GM21447 (cell line): ENCODE data around the gene CDCP1.
"Not testable (repeated sequence)": the region's sequence is repeated elsewhere in the genome, so short reads cannot be mapped to it uniquely, and the experiment has no call there.

Experiments used
- ATAC-seq: cut with Tn5 transposase; IDR thresholded peaks from one replicate; pipeline ENCODE4 v1.9.1; 2021; ENCODE audit not compliant: unreplicated experiment

Gene CDCP1

GRCh38 chr3:45173776-45174175 lies 27.6 kb upstream of the CDCP1 start:
- no peak for ATAC-seq

- no peak for ATAC-seq
Observed at GRCh38 chr3:45171283-45171682, 25.1 kb upstream of the CDCP1 start.

- no peak for ATAC-seq
Observed at GRCh38 chr3:45170096-45170495, 23.9 kb upstream of the CDCP1 start.

DNA sequence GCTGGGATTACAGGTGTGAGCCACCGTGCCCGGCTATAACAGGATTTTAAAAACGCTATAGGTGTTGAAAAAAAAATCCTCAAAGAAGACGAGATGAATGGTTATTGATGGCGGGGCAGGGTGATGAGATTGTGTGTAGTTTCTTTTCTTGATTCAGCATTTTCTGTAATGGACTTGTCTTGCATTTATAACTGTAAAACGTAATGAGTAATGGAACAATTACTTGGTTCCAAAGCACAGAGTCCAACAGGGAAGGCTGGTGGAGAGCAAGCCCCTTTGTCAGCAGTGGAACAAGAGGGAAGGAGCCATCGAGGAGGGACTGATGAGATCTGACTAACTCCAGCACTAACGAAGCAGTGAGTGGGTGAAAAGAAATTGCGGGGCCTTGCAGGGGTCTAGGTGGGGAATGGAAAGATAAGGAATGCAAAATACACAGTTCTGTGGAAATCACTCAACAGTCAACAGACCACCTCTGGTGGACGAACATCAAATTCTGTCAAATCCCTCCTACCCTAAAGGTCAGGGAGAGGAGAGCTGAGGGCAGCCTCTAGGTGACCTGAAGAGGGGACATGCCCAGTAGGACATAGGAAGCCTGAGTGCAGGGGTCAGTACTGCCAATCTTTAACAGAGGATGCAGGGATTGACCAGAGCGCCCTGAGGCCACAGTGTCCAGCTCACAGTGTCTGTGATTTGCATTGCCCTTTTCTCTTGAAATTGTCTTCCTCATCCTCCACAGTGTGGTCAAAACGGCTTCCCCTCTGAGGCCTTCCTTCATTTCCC lies 23.1 kb upstream of the CDCP1 start:
- ATAC-seq: no peak

DNA sequence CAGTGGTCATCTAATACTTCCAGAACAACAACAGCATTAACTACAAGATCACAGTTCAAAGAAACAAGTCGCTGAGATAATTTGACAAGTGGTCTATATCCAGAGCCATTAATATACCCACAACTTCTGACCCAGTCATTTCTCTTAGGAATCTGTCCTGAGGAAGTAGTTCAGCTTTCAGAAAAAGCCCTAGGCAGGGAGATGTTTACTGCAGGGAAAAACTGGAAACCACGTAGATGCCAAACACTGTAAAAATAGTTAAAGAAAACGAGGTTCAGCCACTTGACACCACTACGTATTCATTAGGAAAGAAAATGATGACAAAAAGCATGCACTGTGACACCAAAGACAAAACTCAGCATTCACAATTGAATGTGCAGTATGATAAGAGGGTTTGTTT lies 22.3 kb upstream of the CDCP1 start:
- no peak for ATAC-seq

DNA sequence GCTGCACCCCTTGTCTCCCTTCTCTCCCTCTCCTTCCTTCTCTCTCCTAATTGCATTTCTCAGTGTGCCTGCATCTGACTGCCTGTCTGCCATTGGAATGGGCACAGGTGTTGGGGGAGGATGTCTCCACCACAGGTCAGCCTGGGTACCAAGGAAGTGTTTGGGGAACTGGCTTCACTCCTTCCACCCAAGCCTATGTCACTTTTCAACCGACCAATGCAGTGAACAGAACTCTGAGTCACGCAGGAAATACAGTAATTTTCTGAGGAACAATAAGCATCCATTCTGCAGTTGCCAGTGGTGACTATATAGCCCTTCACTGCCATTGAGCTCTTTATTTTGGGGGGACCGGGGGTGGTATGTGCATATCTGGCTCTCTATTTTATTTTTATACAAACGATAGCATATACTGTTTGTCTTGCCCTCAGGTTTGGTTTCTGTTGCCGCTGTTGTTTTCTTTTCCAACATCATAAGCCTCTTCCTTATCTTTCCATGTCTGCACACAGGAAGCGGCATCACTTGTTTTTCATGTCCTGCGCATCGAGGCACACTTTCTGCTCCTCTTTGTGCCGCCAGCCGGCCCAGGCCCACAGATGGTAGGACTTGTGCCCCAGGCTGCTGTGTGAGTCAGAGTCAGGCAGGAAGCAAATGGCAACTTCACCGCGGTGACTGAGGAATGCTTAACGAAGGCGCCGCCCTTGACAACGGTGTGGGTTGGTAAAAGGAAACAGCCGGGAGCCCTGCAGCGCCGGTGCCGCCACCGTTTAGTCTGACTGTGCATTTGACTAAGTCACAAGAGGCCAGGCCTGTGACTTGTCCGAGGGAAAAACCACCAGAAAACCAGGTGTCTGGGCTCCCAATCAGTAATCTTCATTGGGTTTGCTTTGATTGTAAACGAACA lies 21.1 kb upstream of the CDCP1 start:
- peak; percentile 88 for ATAC-seq

- no peak for ATAC-seq
Observed at GRCh38 chr3:45166321-45166879, 20.2 kb upstream of the CDCP1 start.

DNA sequence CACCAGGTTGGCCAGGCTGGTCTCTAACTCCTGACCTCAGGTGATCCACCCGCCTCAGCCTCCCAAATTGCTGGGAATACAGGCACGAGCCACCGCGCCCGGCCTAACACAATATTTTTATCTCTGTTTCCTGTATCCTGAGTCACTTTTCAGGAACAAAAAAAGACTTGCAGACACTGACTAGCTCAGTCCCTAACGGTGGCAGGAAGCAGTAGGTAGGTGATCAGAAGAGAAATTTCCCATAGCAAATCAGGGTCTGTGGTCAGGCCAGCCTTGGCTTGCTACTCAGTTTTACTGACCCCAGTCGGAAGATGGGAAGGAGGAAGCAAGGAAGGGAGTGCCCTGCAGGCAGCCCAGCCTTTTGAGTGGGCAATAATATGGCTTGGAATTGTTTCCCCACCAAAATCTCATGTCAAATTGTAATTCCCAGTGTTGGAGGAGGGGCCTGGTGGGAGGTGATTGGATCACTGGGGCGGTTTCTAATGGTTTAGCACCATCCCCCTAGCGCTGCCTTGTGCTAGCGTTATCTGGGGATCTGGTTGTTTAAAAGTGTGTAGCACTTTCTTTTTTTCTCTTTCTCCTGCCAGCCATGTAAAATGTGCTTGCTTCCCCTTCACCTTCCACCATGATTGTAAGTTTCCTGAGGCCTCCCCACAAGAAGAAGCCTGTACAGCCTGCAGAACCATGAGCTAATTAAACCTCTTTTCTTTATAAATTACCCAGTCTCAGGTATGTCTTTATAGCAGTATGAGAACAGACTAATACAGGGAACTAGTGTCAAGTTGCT lies 19.5 kb upstream of the CDCP1 start:
- ATAC-seq: no peak

GRCh38 chr3:45164056-45164455 lies 17.9 kb upstream of the CDCP1 start:
- no peak for ATAC-seq

- no peak for ATAC-seq
Observed at GRCh38 chr3:45163481-45163880, 17.3 kb upstream of the CDCP1 start.

DNA sequence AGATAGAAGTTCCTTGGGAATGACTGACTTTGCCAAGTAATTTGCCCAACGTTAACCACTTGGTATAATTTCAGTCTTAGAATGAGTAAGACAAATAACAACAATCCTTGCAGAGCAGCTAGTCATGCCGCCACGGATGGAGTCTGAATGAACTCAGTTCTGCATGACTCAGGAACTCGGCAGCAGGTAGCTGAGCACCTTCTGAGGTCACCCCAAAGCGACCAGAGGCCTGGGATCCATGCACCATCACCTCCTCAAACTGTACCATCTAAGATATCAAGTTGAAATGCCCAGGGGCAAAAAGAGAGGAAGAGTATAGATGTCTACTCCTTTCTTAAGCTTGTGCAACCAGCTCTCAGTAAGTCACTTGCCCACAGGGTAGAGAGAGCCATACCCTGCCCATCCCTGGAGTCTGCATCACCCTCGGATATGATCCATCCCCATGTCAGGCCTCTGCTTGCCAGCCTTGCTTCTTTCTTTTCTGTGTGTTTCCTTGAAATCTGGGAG lies 8.5 kb upstream of the CDCP1 start:
- no peak for ATAC-seq

- ATAC-seq: no peak
Observed at GRCh38 chr3:45153658-45154437, 7.7 kb upstream of the CDCP1 start.

GRCh38 chr3:45152307-45152706 lies 6.1 kb upstream of the CDCP1 start:
- ATAC-seq: no peak

DNA sequence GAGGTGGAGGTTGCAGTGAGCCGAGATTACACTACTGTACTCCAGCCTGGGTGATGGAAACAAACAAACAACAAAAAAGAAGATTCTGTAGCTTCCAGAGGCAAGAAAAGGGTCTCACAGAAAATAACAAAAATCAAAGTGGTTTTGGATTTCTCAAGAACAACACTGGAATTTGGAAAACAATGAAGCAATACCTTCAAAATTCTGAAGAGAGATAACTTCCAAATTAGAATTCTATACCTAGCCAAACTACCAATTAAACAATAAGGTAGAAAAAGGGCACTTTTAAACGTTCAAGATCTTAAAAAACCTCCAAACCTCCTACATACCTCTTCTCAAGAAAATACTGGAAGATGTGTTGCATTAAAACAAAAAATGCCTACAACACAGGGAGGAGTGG lies 4.9 kb upstream of the CDCP1 start:
- ATAC-seq: no peak

DNA sequence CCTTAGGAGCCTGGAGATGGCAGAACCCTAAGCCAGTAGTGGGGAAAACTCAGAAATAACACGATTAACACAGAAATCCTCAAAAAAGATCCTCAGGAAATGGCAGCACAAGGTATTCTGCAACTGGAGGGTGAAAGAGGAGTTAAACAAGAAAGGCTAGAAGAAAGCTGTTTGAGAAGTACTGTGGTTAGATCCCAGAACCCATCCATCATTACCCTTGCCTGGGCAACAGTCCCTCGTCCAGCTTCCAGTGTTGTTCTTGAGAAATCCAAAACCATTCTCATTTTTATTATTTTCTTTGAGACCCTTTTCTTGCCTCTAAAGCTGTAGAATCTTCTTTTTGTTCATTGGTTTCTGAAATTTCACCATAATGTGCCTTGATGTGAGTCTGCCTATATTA lies 2.7 kb upstream of the CDCP1 start:
- ATAC-seq: no peak

DNA sequence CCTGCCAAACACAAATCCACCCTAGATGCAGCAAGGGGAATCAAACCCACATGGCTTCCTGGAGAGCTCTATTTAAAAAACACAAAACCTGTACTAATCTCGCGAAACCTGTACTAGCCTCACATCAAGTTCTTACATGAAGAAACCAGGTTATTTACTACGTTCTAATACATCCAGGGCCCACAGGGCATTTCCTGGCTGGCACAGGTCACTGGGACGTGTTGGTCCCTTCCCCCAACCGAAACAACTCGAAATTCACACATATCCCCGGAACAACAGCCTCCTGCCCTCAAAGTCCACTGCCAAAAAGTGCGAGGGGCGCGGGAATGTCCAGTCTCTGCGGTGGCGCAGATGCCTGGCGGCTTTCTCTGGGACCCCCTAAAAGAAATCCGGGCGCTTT lies 955 bp downstream of the CDCP1 start:
- no peak for ATAC-seq

- peak; percentile 58 for ATAC-seq
Observed at GRCh38 chr3:45143673-45144671, 2.2 kb downstream of the CDCP1 start.

DNA sequence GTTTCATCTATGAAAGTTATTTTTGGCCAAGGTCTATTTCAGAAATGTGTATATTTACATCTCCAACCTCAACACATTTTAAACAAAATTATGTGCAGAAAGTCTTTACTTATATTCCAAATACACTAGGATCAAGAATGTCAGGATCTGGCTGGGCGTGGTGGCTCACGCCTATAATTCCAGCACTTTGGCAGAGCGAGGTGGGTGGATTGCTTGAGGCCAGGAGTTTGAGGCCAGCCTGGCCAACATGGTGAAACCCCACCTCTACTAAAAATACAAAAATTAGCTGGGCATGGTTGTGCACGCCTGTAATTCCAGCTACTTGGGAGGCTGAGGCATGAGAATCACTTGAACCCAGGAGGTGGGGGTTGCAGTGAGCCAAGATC lies 5.4 kb downstream of the CDCP1 start:
- ATAC-seq: not testable (repeated sequence)
